BLaER1 (cell line): ENCODE data around the gene PPP1R3G.

Experiments used
- H3K27ac ChIP-seq: shearing (Covaris generic); formaldehyde crosslinking; 2 replicates; pipeline ENCODE4 v1.8.1; 2022
- H3K27me3 ChIP-seq: shearing (Covaris generic); formaldehyde crosslinking; 2 replicates; pipeline ENCODE4 v1.8.1; 2022
- H3K36me3 ChIP-seq: shearing (Covaris generic); formaldehyde crosslinking; 2 replicates; pipeline ENCODE4 v1.8.1; 2022
- H3K4me1 ChIP-seq: shearing (Covaris generic); formaldehyde crosslinking; 2 replicates; pipeline ENCODE4 v1.8.1; 2022
- H3K4me2 ChIP-seq: shearing (Covaris generic); formaldehyde crosslinking; 2 replicates; pipeline ENCODE4 v1.8.1; 2022
- H3K4me3 ChIP-seq: shearing (Covaris generic); formaldehyde crosslinking; 2 replicates; pipeline ENCODE4 v1.8.1; 2022
- H3K9ac ChIP-seq: shearing (Covaris generic); formaldehyde crosslinking; 2 replicates; pipeline ENCODE4 v1.8.1; 2022
- H3K9me3 ChIP-seq: shearing (Covaris generic); formaldehyde crosslinking; 2 replicates; pipeline ENCODE4 v1.8.1; 2022
- H4K20me1 ChIP-seq: shearing (Covaris generic); formaldehyde crosslinking; 2 replicates; pipeline ENCODE4 v1.8.1; 2022
- Cebpa-rat ChIP-seq: shearing (Covaris generic); IDR thresholded peaks from 2 replicates; pipeline ENCODE4 v1.8.1; 2022

Gene PPP1R3G

DNA sequence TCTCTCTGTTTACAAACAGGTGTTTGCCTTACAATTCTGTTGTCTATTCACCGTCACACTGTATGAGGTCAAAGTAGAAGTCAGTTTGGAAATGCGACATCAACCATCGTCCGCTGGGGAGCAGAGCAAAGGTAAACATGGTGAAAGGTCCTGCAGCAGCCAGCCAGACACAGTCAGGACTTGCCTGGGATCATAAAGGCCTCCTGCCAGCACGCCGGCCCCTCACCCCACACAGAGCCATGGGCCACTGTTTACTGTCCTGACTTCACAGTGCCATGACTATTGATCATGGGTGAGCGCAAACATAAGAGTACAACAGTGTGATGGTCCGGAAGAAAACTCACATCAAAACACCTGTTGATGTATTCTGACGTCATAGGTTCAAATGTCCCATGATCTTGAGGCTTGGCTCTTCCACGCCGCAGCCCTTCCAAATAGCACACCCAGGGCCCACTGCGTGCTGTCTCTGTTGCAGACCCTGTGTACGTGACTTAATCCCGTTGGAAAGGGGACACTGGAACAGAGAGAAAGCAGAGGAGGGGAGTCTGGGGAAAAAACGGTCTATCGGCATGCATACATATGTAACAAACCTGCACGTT is 16.9 kb upstream of the PPP1R3G start:
- Histone ChIP-seq H3K4me3 (no peak overlapping the region), H3K27me3 (no peaks in the 10 kb centered on the region), H3K9me3 (peaks cover 8% of the 10 kb centered on the region), H3K4me2 (no peak overlapping the region), H4K20me1 (no peaks in the 10 kb centered on the region), H3K4me1 (peaks cover 10% of the 10 kb centered on the region), H3K27ac (no peak overlapping the region), H3K36me3 (no peaks in the 10 kb centered on the region), H3K9ac (no peak overlapping the region)
- TF ChIP-seq Cebpa-rat, result no peak

DNA sequence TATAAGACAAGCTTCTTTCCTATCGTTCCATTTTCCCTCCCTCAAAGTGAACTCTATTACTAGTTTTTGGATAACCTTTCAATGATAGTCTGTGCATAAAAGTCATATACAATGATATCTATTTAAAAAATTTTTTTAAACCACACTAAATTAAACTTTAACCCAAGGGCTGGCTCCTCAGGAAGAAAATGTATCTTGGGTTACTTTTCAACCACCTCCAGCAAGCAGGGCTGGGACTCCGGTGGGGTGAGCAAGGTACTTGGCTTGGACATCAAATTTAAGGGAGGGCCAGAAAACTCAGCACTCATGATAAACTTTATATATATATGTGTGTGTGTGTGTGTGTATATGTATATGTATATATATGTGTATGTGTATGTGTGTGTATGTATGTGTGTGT is 13.9 kb upstream of the PPP1R3G start:
- Histone ChIP-seq H3K9ac (no peak overlapping the region), H3K4me2 (no peak overlapping the region), H3K27me3 (no peaks in the 10 kb centered on the region), H3K9me3 (peaks cover 8% of the 10 kb centered on the region), H4K20me1 (no peaks in the 10 kb centered on the region), H3K36me3 (no peaks in the 10 kb centered on the region), H3K4me1 (no peaks in the 10 kb centered on the region), H3K4me3 (no peak overlapping the region), H3K27ac (no peak overlapping the region)
- TF ChIP-seq Cebpa-rat, result no peak

DNA sequence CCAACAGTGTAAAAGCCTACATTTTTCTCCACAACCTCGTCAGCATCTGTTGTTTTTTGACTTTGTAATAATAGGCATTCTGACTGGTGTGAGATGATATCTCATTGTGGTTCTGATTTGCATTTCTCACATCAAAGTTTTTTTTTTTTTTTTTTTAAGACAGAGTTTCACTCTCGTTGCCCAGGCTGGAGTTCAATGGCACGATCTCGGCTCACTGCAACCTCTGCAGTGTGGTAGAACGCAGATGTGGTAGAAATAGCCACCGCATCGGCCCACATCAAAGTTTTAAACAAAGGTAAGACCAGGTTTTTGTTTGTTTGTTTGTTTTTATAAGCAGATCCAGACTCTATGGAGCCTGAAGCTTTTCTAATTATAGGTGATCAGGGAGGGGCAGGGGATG is 12.7 kb upstream of the PPP1R3G start:
- peaks cover 1% of the 10 kb centered on the region; the same call in 1 of the 2 replicates for H3K9me3 ChIP-seq
- H3K4me1 ChIP-seq, result no peaks in the 10 kb centered on the region
- no peak overlapping the region for H3K27ac ChIP-seq
- no peaks in the 10 kb centered on the region for H3K36me3 ChIP-seq
- H3K4me3 ChIP-seq, result no peak overlapping the region
- no peak overlapping the region for H3K9ac ChIP-seq
- no peaks in the 10 kb centered on the region for H3K27me3 ChIP-seq
- H4K20me1 ChIP-seq, result no peaks in the 10 kb centered on the region
- no peak overlapping the region for H3K4me2 ChIP-seq
- TF ChIP-seq Cebpa-rat, result no peak

DNA sequence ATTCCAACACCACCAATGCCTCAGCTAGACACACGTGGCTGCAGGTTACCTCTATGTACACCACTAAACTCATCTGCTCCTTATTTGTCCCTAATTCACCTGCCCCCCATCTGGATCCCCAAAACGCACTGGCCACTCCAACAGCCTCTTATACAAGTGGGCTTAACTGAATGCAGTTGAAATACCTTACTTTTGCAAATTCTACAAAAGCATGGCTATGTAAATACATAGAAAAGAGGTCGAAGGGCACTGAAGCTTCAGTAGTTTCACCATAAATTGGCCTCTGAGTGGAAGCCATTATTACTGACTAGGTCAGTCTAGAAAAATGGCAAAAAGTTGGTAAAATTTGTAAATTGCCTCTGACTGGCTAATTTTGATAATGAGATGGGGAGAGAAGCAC is 11.1 kb upstream of the PPP1R3G start:
- Histone ChIP-seq H3K9ac (no peak overlapping the region), H3K9me3 (no peaks in the 10 kb centered on the region), H3K4me1 (no peaks in the 10 kb centered on the region), H3K4me3 (no peak overlapping the region), H3K27ac (no peak overlapping the region), H4K20me1 (no peaks in the 10 kb centered on the region), H3K4me2 (no peak overlapping the region), H3K27me3 (no peaks in the 10 kb centered on the region), H3K36me3 (no peaks in the 10 kb centered on the region)
- TF ChIP-seq Cebpa-rat, result no peak

- H3K27me3 ChIP-seq, result no peaks in the 10 kb centered on the region
- H3K9me3 ChIP-seq, result no peaks in the 10 kb centered on the region
- H4K20me1 ChIP-seq, result no peaks in the 10 kb centered on the region
- H3K4me1 ChIP-seq, result no peaks in the 10 kb centered on the region
- H3K36me3 ChIP-seq, result no peaks in the 10 kb centered on the region
- H3K4me3 ChIP-seq, result no peak overlapping the region
- no peak overlapping the region for H3K27ac ChIP-seq
- H3K4me2 ChIP-seq, result no peak overlapping the region
- no peak for TF ChIP-seq Cebpa-rat
- H3K9ac ChIP-seq, result no peak overlapping the region
Observed at GRCh38 chr6:5076931-5077330, 8.2 kb upstream of the PPP1R3G start.

DNA sequence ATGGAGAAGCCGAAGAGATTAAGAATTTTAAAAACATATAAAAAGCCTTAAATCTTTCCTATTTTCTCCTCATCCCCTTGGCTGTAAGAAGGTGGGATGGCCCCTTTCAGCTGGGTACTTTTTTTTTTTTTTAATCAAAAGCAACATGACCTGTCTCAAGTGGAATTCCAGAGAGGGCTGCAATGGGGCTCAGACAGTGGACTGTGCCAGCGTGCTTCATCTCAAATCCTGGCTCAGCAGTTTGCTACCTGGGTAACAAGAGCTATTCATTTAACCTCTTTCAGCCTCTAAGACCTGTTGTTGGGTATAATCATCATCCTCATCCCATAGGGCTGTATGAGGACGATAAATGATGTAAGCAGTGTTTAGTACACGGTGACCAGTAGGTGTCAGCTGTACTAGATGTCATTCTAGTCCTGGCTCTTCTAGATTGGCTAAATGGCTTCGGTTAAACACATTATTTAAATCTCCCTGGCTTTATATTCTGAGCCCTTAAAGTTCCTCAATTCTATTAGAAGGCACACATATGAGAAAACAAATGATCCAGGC is 6.9 kb upstream of the PPP1R3G start:
- Histone ChIP-seq H3K4me2 (no peak overlapping the region), H3K4me3 (no peak overlapping the region), H3K27me3 (peaks cover 12% of the 10 kb centered on the region), H3K9ac (no peak overlapping the region), H4K20me1 (no peaks in the 10 kb centered on the region), H3K27ac (no peak overlapping the region), H3K4me1 (no peaks in the 10 kb centered on the region), H3K9me3 (no peaks in the 10 kb centered on the region), H3K36me3 (no peaks in the 10 kb centered on the region)
- TF ChIP-seq Cebpa-rat, result no peak

- H3K4me3 ChIP-seq, result no peak overlapping the region
Observed at GRCh38 chr6:5079692-5080091, 5.4 kb upstream of the PPP1R3G start.

GRCh38 chr6:5080574-5080973 is 4.6 kb upstream of the PPP1R3G start:
- Histone ChIP-seq H3K9me3 (no peaks in the 10 kb centered on the region), H3K27ac (no peak overlapping the region), H3K4me1 (peaks cover 14% of the 10 kb centered on the region), H3K4me2 (no peak overlapping the region), H4K20me1 (peaks cover 4% of the 10 kb centered on the region; the same call in 1 of the 2 replicates), H3K36me3 (no peaks in the 10 kb centered on the region), H3K27me3 (peaks cover 36% of the 10 kb centered on the region), H3K9ac (no peak overlapping the region), H3K4me3 (no peak overlapping the region)
- no peak for TF ChIP-seq Cebpa-rat

More at GRCh38 chr6:5079692-5080091, 5.4 kb upstream of the PPP1R3G start:
- no peak overlapping the region for H3K4me2 ChIP-seq
- H3K27me3 ChIP-seq, result peaks cover 27% of the 10 kb centered on the region
- H3K36me3 ChIP-seq, result no peaks in the 10 kb centered on the region
- no peaks in the 10 kb centered on the region for H3K9me3 ChIP-seq
- H3K27ac ChIP-seq, result no peak overlapping the region
- no peak for TF ChIP-seq Cebpa-rat
- H3K9ac ChIP-seq, result no peak overlapping the region
- H3K4me1 ChIP-seq, result peaks cover 8% of the 10 kb centered on the region; the same call in 1 of the 2 replicates
- no peaks in the 10 kb centered on the region; the same call in 1 of the 2 replicates for H4K20me1 ChIP-seq

DNA sequence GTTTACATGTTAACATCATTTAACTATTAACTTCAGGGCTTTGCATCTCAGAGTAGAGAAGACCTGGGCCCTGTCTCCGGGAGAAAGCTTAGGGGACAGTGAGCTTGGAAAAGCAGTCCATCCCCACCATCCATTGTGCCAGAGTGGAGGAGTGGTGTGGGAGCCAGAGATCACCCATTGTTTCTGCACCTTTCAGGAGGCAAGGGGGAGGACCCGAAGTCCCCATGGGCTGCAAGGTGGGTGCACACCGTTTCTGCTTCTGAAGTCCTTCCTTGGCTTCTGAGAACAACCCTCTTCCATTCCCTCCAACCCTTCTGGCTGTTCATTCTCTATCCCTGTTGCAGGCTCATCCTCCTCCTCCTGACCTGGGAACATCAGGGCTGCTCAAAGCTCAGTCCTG is 4.0 kb upstream of the PPP1R3G start:
- no peak for TF ChIP-seq Cebpa-rat
- no peak overlapping the region for H3K4me3 ChIP-seq
- H3K27me3 ChIP-seq, result peaks cover 42% of the 10 kb centered on the region
- no peak overlapping the region for H3K4me2 ChIP-seq
- H3K4me1 ChIP-seq, result peaks cover 20% of the 10 kb centered on the region
- no peak overlapping the region for H3K9ac ChIP-seq
- H3K27ac ChIP-seq, result no peak overlapping the region
- H4K20me1 ChIP-seq, result peaks cover 10% of the 10 kb centered on the region
- no peaks in the 10 kb centered on the region for H3K36me3 ChIP-seq
- peaks cover 1% of the 10 kb centered on the region; the same call in 1 of the 2 replicates for H3K9me3 ChIP-seq

DNA sequence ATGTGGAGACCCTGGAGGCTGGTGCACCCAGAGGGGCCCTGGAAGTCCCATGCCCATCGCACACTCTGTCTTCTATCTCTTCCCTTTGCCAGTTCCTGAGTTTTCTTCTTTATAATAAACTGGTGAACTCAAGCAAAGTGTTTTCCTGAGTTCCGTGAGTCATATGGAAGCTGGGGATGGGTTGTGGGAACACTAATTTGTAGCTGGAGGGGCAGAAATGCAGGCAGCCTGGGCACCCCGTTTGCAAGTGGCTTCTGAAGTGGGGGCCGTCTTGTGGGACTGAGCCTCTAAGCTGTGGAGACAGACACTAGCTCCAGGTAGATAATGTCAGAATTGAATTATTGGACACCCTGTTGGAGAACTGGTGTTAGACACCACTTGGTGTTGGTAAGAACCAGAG is 3.2 kb upstream of the PPP1R3G start:
- no peak overlapping the region for H3K4me3 ChIP-seq
- H3K27ac ChIP-seq, result no peak overlapping the region
- H3K36me3 ChIP-seq, result no peaks in the 10 kb centered on the region
- peaks cover 50% of the 10 kb centered on the region for H3K27me3 ChIP-seq
- H3K4me1 ChIP-seq, result peaks cover 21% of the 10 kb centered on the region
- TF ChIP-seq Cebpa-rat, result no peak
- no peak overlapping the region for H3K4me2 ChIP-seq
- H3K9ac ChIP-seq, result no peak overlapping the region
- H4K20me1 ChIP-seq, result peaks cover 18% of the 10 kb centered on the region
- H3K9me3 ChIP-seq, result peaks cover 8% of the 10 kb centered on the region; the same call in 1 of the 2 replicates
